HuH-7.5 (cell line): ENCODE results near the gene UPK3B.
"Not testable (repeated sequence)": the region's sequence is repeated elsewhere in the genome, so short reads cannot be mapped to it uniquely, and the experiment has no call there.

Source experiments
- DNase-seq: peaks from one replicate; pipeline ENCODE4 v3.0.0; 2011; ENCODE audit warnings: low spot score

UPK3B gene

DNA sequence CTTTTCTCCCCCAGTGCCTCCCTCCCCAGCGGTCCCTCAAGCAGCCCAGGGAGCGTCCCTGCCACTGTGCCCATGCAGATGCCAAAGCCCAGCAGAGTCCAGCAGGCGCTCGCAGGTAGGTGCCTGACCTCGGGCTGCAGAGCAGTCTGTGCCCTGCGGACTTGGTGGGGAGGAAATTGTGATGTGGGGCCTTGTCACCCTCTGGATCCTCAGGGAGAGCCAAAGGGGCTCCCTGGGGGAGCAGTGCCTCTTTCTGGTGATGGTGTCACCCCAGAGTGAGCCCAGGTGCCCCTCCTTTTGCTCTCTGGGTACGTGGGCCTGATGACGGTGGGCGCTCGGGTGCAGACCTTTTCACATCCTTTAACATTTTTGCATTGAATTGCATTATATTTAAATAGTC lies 18.2 kb upstream of the UPK3B start:
- not testable (repeated sequence) for DNase-seq

DNA sequence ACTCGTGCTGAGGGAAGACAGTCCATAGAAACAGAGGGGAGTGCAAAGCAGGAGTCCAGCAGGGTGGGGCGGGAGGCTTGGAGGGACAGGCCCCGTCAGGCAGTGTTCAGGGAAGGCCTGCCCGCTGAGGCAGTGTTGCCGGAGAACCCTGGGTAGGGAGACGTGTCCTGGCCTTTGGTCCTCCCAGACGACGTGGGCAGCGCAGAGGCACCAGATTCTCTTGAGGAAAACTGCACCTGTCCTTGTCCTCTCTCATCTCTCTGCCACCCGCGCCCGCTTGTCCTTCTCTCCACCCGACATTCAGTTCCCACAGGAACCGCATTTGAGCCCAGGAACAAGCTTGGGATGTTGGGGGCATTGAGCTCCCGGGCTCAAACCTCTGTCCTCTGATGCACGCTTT lies 14.6 kb upstream of the UPK3B start:
- not testable (repeated sequence) for DNase-seq

DNA sequence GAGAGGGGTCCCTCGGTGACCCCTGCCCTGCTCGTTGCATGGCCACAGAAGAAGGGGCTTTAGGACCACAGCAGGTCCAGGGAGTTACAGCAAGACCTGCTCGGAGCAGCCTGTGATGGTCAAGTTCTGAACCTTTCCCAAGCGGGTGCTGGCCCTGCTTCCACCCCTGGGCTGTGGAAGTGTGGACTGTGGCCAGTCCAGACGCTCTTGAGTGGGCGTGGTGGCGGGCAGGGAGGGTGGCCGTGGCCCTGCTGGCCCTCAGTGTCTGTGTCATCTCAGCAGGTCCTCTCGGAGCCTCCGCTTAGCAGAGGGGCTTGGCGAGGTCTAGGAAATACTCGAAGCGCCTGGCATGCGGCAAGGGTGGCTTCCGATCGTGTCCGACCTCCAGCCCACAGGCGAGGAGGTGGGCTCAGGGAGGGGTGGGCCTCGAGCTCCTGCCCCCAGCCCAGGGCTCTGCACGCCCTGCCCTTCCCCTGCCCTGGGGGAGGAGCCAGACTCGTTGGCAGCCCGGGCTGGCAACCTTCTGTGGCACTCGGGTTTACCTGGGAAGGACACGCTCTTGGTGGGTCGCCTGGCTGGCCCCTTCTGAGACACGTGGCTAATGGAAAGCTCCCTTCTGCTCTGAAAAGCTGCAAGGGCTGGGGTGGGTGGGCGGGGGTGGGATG lies 12.3 kb upstream of the UPK3B start:
- DNase-seq = not testable (repeated sequence)

DNA sequence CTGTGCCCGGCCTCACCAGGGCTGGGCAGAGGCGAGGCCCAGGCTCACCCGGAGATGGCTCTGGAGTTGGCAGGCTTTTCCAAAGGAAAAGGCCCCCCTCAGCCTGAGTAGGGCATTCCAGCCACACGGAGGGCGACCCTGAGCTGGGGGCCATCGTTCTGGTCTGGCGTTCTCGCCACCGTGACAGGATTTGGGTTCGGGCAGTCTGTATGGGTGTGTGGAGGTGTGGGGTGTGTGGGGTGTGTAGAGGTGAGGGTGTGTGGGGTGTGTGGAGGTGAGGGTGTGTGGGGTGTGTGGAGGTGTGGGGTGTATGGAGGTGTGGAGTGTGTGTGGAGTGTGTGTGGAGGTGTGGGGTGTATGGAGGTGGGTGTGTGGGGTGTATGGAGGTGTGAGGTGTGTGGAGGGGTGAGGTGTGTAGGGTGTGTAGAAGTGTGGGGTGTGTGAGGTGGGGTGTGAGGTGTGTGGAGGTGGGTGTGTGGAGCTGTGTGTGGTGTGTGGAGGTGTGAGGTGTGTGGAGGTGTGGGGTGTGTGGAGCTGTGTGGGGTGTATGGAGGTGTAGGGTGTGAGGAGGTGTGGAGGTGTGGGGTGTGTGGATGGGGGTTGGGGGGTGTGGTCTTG lies 11.7 kb upstream of the UPK3B start:
- DNase-seq = not testable (repeated sequence)

DNA sequence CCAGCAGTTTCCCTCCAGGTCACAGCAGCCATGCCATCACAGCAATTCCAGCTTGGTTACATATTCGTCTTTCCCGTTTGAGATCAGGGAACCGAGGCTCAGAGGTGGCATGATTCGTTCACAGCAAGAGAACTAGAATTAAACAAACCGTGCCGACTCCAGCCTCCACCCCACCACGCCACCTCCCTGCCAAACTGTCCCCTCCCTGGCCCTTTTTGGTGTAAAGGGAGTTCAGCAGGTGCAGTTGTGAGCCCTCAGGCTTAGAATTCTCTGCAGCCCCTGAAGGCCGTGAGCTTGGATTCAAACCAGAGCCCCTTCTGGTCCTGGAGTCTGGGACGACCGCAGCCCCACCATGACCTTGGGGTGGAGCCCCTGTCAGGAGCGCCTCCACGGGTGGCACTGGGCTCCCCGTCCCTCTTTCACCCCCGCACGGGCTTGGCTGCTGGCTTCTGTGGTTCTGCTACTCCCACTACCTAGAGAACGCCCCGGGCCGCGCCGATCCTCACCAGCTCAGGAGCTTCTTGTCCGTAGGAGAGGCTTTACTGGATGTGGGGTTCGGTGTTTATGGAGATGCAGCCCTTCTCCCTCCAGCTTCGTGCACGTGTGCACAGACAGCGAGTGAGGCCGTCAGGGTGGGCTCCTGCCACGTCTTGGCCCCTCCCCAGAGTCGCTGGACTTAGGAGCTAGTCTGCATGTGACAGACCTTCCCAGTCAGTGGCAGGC lies 11.0 kb upstream of the UPK3B start:
- not testable (repeated sequence) for DNase-seq

DNA sequence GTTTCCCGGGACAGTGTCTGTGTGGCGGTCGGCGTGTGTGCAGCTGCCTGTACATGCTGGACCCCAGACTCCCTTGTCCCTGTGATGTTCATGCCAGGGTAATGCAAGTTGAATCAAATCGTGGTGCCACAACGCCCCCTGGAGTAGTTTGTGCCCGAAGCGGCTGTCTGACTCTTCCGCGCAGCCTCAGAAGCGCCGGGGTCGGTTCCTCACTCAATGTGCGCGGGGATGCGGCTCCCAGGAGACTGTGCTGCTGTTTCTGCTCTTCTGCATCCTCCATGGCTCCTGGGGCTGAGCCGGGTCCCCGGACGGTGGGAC lies 10.5 kb upstream of the UPK3B start:
- DNase-seq = not testable (repeated sequence)

DNA sequence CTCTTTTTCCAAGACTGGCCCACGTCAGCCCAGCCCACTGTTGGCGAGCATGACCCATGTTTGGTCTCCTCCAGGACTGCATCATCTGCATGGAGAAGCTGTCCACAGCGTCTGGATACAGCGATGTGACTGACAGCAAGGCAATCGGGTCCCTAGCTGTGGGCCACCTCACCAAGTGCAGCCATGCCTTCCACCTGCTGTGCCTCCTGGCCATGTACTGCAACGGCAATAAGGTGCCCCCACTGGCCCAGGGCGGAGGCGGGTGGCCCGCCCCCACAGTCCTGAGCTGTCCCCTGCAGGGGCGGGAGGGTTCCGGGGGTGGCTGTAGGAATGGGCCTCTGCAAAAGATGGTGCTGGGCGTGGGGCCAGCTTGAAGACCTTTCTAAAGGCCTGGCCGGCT lies 8.1 kb upstream of the UPK3B start:
- not testable (repeated sequence) for DNase-seq

DNA sequence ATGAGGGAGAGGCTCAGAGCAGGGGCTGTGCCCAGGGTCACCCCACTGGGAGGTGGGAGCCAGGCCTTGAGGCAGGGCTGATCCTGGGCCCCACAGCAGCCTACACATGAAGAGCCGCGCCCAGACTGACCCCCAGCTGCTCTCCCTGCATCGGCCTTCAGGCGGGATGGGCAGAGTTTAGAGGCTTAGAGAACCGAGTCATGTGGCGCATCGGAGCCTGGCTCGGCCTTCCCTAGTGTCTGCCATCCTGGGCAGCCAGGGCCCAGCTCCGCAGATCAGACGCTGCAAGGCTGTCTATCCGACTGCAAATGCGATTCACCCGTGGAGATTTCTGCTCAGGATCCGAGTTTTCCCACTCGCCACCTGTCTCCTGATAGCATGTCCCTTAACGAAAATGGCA lies 7.5 kb upstream of the UPK3B start:
- not testable (repeated sequence) for DNase-seq

DNA sequence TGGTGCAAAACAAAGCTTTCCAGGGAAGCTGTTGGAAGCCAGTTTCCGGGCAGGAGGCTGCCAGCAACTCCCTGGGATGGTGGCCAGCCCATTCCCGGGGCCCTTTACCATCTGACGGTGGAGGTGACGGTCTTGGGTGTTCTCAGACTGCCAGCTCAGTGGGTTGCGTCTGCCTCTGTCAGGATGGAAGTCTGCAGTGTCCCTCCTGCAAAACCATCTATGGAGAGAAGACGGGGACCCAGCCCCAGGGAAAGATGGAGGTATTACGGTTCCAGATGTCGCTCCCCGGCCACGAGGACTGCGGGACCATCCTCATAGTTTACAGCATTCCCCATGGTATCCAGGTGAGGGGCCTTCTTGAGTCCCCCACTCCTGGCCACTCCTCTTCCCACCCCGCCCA lies 7.1 kb upstream of the UPK3B start:
- not testable (repeated sequence) for DNase-seq

DNA sequence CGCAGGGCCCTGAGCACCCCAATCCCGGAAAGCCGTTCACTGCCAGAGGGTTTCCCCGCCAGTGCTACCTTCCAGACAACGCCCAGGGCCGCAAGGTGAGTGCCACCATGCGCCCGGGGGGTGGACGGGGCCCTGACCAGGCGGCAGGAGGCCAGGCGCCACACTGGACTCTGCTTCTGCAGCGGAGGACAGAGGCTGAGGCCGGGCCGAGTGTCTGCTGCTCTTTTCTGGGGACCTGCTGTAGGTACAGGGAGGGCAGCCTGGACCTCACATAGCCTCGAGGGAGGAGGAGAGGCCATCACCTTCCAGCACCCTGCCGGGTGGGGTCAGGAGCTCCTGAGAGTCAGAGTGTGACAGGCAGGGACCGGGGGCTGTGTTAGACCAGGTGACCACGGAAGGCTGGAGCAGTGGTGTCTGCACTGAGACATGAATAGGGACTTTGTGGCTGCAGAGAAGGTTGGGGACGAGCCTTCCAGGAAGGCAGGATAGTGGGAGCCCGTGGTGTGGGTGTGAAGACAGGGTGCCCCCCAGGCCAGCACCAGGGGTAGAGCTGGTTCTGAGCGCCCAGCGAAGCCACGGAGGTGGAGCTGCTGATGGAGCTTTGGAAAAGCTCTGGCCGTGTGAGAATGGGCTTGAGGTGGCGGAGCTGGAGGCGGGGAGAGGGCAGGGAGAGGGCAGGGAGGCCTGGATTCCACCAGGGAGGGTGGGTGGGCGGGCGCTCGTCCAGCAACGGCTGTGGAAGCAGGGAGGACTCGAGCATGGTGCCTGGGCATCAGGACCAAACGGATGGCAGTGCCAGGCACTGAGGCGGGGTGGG lies 5.8 kb upstream of the UPK3B start:
- DNase-seq = not testable (repeated sequence)

DNA sequence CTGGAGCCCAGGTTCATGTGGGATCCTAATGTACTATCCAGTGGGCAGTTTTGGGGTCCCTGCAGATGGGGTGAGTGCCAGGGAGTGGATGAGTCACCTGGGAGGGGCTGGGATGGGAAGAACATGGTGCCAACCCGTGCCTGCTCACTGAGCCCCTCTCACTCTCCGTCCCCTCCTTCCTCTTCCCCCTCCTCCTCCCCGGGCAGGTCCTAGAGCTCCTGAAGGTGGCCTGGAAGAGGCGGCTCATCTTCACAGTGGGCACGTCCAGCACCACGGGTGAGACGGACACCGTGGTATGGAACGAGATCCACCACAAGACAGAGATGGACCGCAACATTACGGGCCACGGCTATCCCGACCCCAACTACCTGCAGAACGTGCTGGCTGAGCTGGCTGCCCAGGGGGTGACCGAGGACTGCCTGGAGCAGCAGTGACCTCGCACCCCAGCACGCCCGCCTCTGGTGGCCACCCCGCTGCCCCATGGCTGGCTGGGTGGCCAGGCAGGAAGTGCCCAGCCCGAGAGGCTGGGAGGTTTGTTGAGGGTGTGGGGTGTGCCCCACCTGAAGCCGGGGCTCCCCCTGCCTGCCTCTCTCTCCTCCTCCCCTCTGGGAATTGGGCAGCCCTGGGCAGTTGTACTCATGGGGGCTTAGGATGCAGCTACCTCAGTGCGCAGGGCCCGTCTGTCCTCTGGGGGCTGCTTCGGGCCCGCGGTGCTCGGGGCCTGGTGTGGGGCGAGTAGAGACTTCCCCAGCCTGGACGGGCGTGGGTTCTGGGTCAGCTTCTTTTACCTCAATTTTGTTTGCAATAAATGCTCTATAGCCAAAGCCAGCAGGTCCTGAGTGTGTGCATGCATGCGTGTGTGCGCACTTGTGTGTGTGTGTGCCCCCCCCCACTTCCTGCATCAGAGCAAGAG lies 4.9 kb upstream of the UPK3B start:
- no peak for DNase-seq

DNA sequence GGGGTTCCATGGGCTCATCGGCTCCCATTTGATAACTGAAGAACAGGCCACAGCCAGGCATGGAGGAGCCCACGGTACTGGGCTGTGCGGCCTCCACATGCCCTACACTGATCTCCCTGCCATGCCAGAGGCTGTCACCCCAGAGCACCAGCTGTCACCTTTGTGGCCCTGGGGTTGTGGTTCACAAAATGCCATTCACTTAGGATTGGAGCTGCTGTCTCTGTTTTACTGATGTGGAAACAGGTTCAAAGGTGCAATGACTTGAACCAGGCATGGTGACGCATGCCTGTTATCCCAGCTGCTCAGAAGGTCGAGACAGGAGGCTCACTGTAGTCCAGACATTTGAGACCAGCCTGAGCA lies 4.3 kb upstream of the UPK3B start:
- no peak for DNase-seq

DNA sequence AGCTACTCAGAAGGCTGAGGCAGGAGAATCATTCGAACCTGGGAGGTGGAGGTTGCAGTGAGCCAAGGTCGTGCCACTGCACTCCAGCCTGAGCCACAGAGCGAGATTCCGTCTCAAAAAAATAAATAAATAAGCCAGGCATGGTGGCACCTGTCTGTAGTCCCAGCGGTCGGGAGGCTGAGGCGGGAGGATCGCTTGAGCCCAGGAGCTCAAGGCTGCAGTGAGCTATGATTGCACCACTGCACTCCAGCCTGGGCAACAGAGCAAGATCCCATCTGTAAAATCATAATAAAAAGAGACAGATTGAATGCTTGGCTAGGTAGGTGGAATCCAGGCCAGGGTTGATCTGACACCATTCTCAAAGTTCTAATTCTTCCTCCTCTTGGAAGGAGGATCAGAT lies 3.7 kb upstream of the UPK3B start:
- DNase-seq = not testable (repeated sequence)

DNA sequence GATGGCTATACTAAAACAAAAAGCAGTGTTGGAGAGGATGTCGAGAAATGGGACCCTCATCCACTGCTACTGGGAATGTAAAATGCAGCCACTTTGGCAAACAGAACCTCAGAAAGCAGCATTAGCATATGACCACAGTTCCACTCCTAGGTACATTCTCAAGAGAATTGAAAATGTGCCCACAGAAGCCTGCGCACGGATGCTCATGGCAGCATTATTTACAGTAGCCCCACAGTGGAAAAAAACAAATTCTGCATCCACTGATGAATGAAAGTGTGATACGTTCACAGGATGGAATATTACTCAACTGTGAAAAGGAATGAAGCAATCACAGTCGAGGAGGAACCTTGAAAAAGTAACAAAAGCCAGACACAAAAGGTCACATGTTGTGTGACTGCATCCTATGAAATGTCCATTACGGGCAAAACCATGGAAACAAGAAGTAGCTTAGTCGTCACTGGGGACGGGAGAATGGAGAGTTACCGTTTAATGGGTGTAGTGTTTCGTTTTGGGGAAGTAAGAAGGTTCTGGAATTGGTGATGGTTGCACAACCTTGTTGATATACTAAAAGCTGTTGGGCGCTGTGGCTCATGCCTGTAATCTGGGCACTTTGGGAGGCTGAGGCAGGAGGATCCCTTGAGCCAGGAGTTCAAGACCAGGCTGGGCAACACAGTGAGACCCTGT lies 2.5 kb upstream of the UPK3B start:
- DNase-seq = no peak

DNA sequence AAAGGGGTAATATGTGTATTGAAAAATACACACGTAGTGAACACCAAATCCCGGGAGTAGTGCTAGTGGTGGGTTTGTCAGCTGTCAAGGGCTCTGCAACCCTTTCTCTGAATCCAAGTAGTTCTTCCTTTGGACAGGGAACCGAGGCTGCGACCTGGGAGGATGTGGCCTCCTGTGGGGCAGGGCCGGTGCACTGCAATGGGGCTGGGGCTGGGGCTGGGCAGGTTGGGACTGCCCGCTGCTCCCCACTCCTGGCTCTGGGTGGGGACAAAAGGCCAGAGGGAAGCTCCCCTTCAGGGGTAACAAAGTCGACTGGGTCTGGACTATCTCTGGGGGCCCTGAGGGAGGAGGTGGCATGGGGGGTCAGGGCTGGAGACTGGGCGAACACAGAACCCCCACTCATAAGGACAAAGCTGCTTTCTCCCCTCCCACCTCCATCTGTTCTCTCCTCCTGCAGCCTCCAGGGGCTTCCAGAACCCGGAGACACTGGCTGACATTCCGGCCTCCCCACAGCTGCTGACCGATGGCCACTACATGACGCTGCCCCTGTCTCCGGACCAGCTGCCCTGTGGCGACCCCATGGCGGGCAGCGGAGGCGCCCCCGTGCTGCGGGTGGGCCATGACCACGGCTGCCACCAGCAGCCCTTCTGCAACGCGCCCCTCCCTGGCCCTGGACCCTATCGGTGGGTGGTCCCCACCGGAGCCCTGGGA lies 1.0 kb downstream of the UPK3B start:
- DNase-seq = not testable (repeated sequence)

DNA sequence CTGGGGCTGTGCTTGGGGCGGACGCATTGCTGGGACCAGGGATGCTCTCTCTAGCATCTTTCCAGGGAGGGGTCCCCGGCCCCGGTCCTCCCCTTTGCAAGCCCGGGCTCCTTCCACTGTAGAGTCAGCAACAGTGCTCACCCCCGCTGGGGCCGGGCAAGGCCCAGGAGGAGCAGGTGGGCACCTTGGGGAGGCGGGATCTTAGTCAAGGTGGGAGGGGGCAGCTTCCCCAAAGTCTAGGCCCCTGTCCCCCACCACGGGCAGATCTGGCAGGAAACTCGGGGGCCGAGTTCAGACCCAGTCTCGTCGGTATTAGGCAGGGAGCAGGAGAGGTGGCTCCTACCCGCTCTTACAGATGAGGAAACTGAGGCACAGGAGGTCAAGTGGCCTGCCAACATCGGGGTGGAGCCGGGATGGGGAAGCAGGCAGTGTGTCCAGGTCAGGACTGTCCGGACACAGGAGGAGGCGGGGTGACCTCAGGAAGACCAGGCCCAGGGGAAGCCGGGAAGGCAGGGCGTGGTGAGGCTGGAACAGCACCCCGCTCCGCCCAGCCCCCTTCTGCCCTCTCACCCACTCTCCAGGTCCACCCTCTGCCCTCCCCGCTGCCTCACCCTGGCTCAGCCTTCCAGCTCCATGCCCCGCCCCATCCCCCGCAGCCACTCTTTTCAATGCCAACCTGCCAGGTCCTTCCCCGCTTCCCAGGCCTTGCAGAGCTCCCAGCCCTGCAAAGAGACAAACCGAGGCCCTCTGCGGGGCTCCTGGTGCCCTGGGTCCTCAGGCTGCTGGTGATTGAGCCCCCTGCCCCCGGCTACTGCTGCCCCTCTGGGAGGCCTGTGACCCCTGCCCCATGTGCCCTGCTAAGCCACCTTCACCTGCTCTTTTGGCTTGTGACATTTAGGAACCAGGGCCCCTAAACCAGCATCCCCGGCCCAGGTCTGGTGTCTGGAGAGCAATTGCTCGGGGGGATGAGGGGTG lies 1.8 kb downstream of the UPK3B start:
- not testable (repeated sequence) for DNase-seq

DNA sequence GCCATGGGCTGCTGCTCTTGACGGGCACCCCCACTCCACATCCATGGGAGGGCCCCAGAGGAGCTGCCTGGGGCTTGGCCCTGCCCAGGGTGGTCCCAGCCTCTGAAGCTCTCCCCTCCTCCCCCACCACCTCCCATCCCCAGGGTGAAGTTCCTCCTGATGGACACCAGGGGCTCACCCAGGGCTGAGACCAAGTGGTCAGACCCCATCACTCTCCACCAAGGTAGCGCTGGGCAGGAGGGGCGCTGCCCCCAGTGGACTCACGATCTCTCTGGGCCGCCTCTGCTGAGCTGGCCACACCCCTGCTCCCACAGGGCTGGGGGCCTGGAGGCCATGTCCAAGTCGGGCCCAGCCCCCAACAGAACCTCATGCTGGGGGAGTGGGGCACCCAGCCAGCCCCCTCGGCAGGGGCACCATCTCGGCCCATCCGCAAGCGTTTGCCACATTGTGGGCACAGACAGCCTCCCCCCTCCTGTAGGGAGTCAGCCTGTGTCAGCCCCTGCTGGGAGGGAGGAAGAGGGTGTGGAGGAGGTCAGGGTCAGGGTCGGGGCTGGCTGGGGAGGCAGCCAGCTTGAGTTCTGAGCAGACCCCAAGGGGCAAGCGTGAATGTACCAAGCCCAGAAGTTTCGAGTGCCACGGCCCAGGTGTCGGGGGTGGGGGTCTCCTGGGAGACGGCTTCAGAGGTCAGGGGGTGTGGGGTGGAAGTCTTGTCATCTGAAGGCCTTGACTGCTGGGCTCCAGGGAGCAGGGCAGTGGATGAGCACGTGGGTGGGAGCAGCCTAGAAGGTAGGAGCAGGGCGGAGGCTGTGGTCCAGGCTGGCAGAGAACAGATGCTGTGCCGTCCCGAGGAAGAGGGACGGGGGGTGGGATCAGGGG lies 2.8 kb downstream of the UPK3B start:
- no peak for DNase-seq
